CD4-positive, alpha-beta T cell treated with Interleukin-21 for 1 hour (primary cell): ENCODE results near the gene LRFN4.
"Not testable (repeated sequence)": the region's sequence is repeated elsewhere in the genome, so short reads cannot be mapped to it uniquely, and the experiment has no call there.

ENCODE experiments used
- DNase-seq: peaks from one replicate; pipeline ENCODE4 v3.0.0-alpha.2; 2020

Gene LRFN4

GRCh38 chr11:66856496-66857233 is at the start of gene LRFN4:
Gene LRFN4 (plus strand): TSS chr11:66857064. CDS start chr11:66857745, 681 bp downstream.
- no peak for DNase-seq

GRCh38 chr11:66809592-66809991 is 47.3 kb upstream of the LRFN4 start:
- no peak for DNase-seq

GRCh38 chr11:66810576-66811185 is 46.2 kb upstream of the LRFN4 start:
- no peak for DNase-seq

- DNase-seq: no peak
These were observed 42.2 kb upstream of the LRFN4 start for GRCh38 chr11:66814678-66815077.

DNA sequence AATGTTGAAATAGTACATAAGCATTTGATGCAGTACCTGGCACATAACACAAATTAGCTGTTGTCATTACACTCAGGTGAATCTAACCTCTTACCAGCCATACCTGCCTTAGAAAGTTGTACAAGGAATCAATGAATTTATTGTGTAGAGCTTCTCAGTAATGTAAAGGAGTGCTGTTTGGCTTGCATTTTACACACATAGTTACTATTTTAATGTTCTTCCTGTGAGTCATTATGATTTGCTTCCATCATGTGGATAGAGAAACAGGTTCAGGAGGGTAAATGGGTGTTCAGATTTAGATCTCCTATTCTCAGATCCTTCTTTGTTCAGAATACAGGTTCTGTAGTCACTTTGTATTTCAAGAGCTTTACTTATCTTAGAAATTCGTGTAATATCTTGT is 41.2 kb upstream of the LRFN4 start:
- DNase-seq: no peak

- DNase-seq: no peak
These were observed 38.5 kb upstream of the LRFN4 start for GRCh38 chr11:66818231-66818955.

GRCh38 chr11:66820381-66820780 is 36.5 kb upstream of the LRFN4 start:
- DNase-seq: no peak

DNA sequence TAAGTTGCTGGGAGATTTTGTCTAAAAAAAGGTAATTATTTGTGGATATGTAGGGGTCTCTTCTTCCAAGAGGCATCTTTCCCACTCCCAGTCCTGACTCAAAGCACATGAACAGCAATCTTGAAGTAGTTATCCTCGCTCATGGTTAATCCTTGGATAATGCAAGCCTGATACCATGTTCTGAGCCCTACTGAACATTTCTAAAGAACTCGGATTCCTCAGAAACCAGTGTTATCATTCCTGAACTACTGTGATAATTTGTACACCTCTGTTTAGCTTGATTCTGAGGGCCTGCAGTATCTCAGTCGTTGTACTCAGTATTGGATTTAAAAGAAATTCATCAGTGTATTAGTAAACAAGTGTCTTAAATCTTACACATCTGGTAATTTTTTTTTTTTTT is 36.0 kb upstream of the LRFN4 start:
- no peak for DNase-seq

DNA sequence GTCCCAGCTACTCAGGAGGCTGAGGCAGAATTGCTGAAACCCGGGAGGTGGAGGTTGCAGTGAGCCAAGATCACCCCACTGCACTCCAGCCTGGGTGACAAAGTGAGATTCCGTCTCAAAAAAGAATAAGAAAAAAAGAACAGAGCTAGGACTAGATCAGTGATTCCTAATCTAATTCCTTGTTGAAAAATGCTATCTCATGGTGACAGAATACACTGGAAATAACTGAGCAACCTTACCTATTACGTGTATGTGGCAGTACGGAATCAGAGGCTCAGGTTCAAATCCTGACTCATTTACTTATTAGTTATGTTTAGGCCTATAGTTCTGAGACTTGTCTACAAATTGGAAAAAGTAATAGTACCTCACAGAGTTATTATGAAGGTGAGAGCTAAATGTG is 33.2 kb upstream of the LRFN4 start:
- DNase-seq: no peak

- DNase-seq: not testable (repeated sequence)
These were observed 32.3 kb upstream of the LRFN4 start for GRCh38 chr11:66824573-66824972.

DNA sequence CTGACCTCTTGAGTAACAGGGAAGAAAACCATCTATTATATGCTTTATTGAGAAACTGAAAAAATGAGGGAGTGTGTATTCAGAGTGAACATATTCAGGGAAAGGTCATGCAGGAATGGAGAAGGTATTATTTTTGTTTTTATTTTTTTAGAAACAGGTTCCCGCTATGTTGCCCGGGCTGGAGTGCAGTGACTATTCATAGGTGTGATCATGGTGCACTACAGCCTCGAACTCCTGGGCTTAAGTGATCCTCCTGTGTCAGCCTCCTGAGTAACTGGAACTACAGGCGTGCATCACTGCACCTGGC is 22.4 kb upstream of the LRFN4 start:
- no peak for DNase-seq

DNA sequence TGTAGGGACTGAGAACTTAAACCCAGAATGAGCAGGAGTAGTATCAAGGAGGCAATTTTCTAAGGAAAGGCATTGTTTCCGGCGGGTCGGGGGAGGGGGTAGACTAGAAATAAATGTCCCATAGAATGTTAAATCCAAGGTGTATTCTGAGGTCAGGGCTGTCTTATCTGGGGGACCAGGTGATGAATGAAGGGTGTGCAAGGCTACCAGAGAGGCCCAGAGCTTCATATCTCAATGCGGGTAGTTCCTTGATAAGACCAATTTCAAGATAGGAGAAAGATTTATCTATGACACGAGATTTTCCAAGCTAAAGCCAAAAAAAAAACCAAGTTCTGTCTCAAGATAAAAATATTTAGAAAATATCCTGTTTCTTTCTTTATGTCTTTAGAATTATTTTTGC is 21.9 kb upstream of the LRFN4 start:
- no peak for DNase-seq

- no peak for DNase-seq
These were observed 21.0 kb upstream of the LRFN4 start for GRCh38 chr11:66835768-66836405.

- DNase-seq: no peak
These were observed 16.4 kb upstream of the LRFN4 start for GRCh38 chr11:66840317-66841091.

GRCh38 chr11:66841861-66842260 is 15.0 kb upstream of the LRFN4 start:
- DNase-seq: no peak

DNA sequence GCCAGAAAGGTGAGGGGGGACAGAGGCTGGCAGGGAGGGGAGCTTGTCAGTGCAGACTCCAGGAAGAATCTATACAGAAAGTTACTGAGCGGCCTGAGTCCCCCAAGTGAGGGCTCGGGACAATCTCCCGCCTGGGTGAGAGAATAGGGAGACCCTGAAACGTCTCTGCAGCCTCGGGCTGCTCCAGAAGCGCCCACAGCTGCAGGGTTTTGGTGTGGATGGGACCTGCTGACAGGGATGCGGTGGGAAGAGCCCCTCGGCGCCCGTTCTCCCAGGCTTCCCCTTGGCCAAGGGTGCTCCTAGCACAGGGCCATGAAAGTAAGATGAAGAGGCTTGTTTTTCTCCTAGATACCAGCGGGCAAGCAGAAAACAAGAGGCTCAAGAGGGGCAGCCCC is 14.4 kb upstream of the LRFN4 start:
- DNase-seq: no peak

DNA sequence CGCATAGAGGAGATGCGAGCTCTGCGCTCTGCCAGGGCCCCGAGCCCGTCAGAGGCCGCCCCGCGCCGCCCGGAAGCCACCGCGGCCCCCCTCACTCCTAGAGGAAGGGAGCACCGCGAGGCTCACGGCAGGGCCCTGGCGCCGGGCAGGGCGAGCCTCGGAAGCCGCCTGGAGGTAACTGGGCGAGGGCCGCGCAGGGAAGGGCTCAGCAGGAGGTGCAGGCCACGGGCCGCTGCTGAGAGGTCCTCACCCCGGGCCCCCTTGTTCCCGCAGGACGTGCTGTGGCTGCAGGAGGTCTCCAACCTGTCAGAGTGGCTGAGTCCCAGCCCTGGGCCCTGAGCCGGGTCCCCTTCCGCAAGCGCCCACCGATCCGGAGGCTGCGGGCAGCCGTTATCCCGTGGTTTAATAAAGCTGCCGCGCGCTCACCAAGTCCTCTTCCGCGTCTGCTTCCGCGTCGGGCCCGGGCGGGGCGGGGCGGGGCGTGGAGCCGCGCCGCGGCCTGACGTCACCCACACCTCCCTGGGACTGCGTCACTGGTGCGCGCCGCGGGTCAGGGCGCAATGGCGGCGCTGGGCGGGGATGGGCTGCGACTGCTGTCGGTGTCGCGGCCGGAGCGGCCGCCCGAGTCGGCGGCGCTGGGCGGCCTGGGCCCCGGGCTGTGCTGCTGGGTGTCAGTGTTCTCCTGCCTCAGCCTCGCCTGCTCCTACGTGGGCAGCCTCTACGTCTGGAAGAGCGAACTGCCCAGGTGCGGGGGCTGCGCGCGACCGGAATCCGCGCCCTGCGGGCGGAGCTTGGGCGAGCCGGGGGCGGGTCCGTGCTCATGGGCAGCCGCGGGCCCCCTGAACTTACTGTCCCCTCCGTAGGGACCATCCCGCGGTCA is 13.7 kb upstream of the LRFN4 start, which contains the start of gene RCE1:
RCE1 (plus strand) TSS at position 546 of the 880 bp plus-strand sequence; CDS start at position 561, 15 bp downstream.
- DNase-seq: peak; percentile 92

- DNase-seq: no peak
These were observed 12.9 kb upstream of the LRFN4 start for GRCh38 chr11:66843776-66844495.

DNA sequence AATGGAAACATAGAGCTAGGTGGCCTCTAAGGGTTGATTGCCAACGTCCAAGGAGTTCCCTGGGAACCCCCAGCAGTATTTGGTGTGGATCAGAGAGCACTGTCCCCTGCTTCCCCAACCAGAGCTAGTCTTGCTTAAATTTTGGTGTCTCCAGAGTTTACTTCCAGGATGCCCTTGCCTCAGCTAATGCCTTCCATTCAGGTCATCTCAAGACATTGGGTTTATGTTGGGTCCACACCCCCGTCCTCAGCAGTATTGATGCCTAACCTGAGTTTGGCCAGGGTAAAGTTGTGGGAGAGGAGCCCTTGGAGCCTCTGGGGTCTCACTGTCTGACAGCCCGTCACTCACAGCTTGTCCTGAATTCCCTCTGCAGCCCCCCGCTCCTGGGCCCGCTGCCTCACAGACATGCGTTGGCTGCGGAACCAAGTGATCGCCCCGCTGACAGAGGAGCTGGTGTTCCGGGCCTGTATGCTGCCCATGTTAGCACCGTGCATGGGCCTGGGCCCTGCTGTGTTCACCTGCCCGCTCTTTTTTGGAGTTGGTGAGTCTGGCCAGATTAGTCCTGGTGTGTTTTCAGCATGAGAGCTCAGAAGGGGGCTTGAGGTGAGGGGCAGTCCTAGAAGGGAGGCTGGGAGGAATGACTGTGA is 12.2 kb upstream of the LRFN4 start:
- DNase-seq: no peak

DNA sequence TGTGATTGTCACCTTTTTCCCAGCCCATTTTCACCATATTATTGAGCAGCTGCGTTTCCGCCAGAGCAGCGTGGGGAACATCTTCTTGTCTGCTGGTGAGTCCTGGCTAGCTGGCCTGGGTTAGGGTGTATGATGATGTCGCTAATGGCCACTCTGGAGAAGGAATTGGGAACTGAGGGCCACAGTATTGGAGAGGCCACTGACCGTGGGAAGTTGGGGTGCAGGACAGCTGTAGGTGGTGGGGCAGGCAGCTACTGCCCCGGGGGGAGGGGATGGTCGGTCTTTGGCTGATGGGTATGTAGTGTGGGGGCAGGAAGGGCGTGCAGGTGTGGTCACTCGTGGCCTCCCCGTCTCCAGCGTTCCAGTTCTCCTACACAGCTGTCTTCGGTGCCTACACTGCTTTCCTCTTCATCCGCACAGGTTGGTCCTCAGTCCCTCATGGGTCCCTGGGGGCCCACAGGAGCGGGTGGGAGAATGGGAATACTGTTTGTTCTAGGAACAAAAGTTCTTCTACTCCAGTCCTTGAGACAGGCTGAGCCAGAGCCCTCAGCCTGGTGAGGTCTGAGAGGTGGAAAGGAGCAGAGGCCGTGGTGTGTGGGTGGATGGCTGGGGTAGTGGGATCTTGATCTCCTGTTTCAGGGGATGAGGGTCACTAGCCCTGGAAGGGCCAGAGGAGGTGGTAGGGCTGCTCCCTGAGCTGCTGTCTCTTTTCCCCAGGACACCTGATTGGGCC is 11.6 kb upstream of the LRFN4 start:
- DNase-seq: no peak
